ENCODE results near the gene LRRC17. TPM values are rescaled to one million over a fixed set of nuclear protein-coding genes. Genes with fewer than 3 reads are reported as not detected.

The LRRC17 gene
- total RNA-seq, 1 experiment from 2014 or later, result 0.47 TPM

GRCh38 chr7:102935450-102936115, 22.8 kb downstream of the LRRC17 start:
- no peak overlapping the region for H3K9ac ChIP-seq (ENCODE audit: low read length)
- H3K9me2 ChIP-seq (ENCODE audit: insufficient read depth), result no peaks in the 10 kb centered on the region
- H3K9me3 ChIP-seq (ENCODE audit: control insufficient read depth in 1 of 2, insufficient read depth in 1 of 2, low read depth in 1 of 2, low read length in 2 of 2), result no peaks in the 10 kb centered on the region
- ChIA-PET CTCF (no interaction called here), RAD21 (ENCODE audit: low non-redundant PET in 1 of 2, low total read pairs in 2 of 2, uncharacterized antibody in 2 of 2, unreplicated experiment in 2 of 2) (no interaction called here), POLR2A (no interaction called here)
- H3K27me3 ChIP-seq (ENCODE audit: insufficient read depth, low read length), result no peaks in the 10 kb centered on the region
- DNase-seq (ENCODE audit: low read depth, low spot score) (no peak), ATAC-seq (no peak)
- H2AFZ ChIP-seq (ENCODE audit: low read depth, low read length, poor library complexity, severe bottlenecking), result no peak overlapping the region
- no peaks in the 10 kb centered on the region for H3K36me3 ChIP-seq (ENCODE audit: control insufficient read depth in 1 of 2, insufficient read depth in 2 of 2, low read length in 2 of 2)
- intact Hi-C loops (cut with micrococcal nuclease), result no loop called here
- H3K79me2 ChIP-seq (ENCODE audit: insufficient read depth, low read length), result no peaks in the 10 kb centered on the region
- no TSS peak for BruUV-seq (replicated peaks)
- no peak overlapping the region for H3K27ac ChIP-seq (ENCODE audit: low read depth, low read length)
- TF ChIP-seq SP1 (IDR thresholded peaks at IDR 0.05; ENCODE audit: low read depth) (no peak), YY1 (IDR thresholded peaks at IDR 0.05; ENCODE audit: extremely low read depth, insufficient replicate concordance, low read depth, low read length) (no peak), CTCF (IDR thresholded peaks at IDR 0.05 in 2 of 3, conservative IDR thresholded peaks at IDR 0.05 in 1 of 3; ENCODE audit: borderline replicate concordance in 1 of 3, insufficient read depth in 1 of 3, low read depth in 2 of 3, low read length in 2 of 3) (no peak), CEBPB (IDR thresholded peaks at IDR 0.05; ENCODE audit: low read depth) (no peak), SIN3A (IDR thresholded peaks at IDR 0.05; ENCODE audit: low read depth) (no peak), TCF7L2 (IDR thresholded peaks at IDR 0.05; ENCODE audit: borderline replicate concordance, extremely low read depth, insufficient read depth, insufficient read length) (no peak), ZNF274 (IDR thresholded peaks at IDR 0.05; ENCODE audit: low read depth, low read length) (no peak), EZH2 (IDR thresholded peaks at IDR 0.05) (no peak), POLR2A (IDR thresholded peaks at IDR 0.05; ENCODE audit: borderline replicate concordance, extremely low read depth, insufficient read depth, insufficient read length) (no peak), SRF (IDR thresholded peaks at IDR 0.05; ENCODE audit: low read depth) (no peak), ELF1 (IDR thresholded peaks at IDR 0.05; ENCODE audit: borderline replicate concordance, low read depth) (no peak), ATF3 (IDR thresholded peaks at IDR 0.05) (no peak), ZFX (IDR thresholded peaks at IDR 0.05) (no peak), FOSL1 (IDR thresholded peaks at IDR 0.05; ENCODE audit: low read depth) (no peak), POLR2AphosphoS5 (IDR thresholded peaks at IDR 0.05; ENCODE audit: low read depth, low read length) (no peak), EGR1 (IDR thresholded peaks at IDR 0.05; ENCODE audit: low read depth) (no peak), CBX3 (IDR thresholded peaks at IDR 0.05; ENCODE audit: low read depth) (no peak), RAD21 (IDR thresholded peaks at IDR 0.05; ENCODE audit: low read depth) (no peak), EZH2phosphoT487 (IDR thresholded peaks at IDR 0.05; ENCODE audit: borderline replicate concordance) (no peak)
- TF ChIP-seq, protein P1, sequence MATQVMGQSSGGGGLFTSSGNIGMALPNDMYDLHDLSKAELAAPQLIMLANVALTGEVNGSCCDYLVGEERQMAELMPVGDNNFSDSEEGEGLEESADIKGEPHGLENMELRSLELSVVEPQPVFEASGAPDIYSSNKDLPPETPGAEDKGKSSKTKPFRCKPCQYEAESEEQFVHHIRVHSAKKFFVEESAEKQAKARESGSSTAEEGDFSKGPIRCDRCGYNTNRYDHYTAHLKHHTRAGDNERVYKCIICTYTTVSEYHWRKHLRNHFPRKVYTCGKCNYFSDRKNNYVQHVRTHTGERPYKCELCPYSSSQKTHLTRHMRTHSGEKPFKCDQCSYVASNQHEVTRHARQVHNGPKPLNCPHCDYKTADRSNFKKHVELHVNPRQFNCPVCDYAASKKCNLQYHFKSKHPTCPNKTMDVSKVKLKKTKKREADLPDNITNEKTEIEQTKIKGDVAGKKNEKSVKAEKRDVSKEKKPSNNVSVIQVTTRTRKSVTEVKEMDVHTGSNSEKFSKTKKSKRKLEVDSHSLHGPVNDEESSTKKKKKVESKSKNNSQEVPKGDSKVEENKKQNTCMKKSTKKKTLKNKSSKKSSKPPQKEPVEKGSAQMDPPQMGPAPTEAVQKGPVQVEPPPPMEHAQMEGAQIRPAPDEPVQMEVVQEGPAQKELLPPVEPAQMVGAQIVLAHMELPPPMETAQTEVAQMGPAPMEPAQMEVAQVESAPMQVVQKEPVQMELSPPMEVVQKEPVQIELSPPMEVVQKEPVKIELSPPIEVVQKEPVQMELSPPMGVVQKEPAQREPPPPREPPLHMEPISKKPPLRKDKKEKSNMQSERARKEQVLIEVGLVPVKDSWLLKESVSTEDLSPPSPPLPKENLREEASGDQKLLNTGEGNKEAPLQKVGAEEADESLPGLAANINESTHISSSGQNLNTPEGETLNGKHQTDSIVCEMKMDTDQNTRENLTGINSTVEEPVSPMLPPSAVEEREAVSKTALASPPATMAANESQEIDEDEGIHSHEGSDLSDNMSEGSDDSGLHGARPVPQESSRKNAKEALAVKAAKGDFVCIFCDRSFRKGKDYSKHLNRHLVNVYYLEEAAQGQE (IDR thresholded peaks at IDR 0.05; ENCODE audit: low read depth), result no peak
- H3K4me2 ChIP-seq (ENCODE audit: low read length), result no peak overlapping the region
- H4K20me1 ChIP-seq (ENCODE audit: insufficient read depth), result no peaks in the 10 kb centered on the region
- H3K4me1 ChIP-seq (ENCODE audit: control insufficient read depth in 1 of 2, insufficient read depth in 2 of 2, low read length in 2 of 2), result no peaks in the 10 kb centered on the region
- no peak overlapping the region for H3K4me3 ChIP-seq (replicated peaks in 1 of 2; ENCODE audit: low read depth in 1 of 2, low read length in 2 of 2)

Data from HCT116 (cell line).